Neuronal stem cell (in vitro differentiated cells): Measurements from ENCODE around the gene RNU1-2.
A peak's percentile ranks its signal among the peaks of the same experiment; 100 is the strongest.
"Not testable (repeated sequence)": the region's sequence is repeated elsewhere in the genome, so short reads cannot be mapped to it uniquely, and the experiment has no call there.

Experiments used
- DNase-seq: peaks from one replicate; pipeline ENCODE4 v3.0.0-alpha.2; 2013; ENCODE audit warnings: low spot score
- H2AFZ ChIP-seq: one replicate; pipeline ENCODE4 v1.6.1; 2013; ENCODE audit warnings: mild to moderate bottlenecking, low read length, inconsistent platforms
- H2AK5ac ChIP-seq: 2 replicates; pipeline ENCODE4 v1.6.1; 2013; ENCODE audit warnings: low read depth, mild to moderate bottlenecking, inconsistent platforms, low read length, moderate library complexity, mixed read lengths
- H2BK120ac ChIP-seq: 2 replicates; pipeline ENCODE4 v1.6.1; 2013; ENCODE audit warnings: low read depth, mild to moderate bottlenecking, inconsistent platforms, low read length, moderate library complexity, mixed read lengths
- H2BK12ac ChIP-seq: one replicate; pipeline ENCODE4 v1.6.1; 2013; ENCODE audit warnings: low read length, inconsistent platforms
- H2BK15ac ChIP-seq: 2 replicates; pipeline ENCODE4 v1.6.1; 2013; ENCODE audit warnings: mild to moderate bottlenecking, low read length, inconsistent platforms, mixed read lengths
- H2BK5ac ChIP-seq: one replicate; pipeline ENCODE4 v1.6.1; 2013; ENCODE audit warnings: inconsistent platforms, mild to moderate bottlenecking, low read length, moderate library complexity
- H3K14ac ChIP-seq: one replicate; pipeline ENCODE4 v1.6.1; 2013; ENCODE audit warnings: low read length, inconsistent platforms
- H3K18ac ChIP-seq: 2 replicates; pipeline ENCODE4 v1.6.1; 2013; ENCODE audit warnings: low read length, inconsistent platforms
- H3K23ac ChIP-seq: 2 replicates; pipeline ENCODE4 v1.6.1; 2013; ENCODE audit warnings: low read depth, mild to moderate bottlenecking, mixed read lengths, low read length, inconsistent platforms; ENCODE audit not compliant: poor library complexity
- H3K27ac ChIP-seq: replicated peaks from 3 replicates; pipeline ENCODE4 v1.5.1; 2013; ENCODE audit warnings: low read length, inconsistent platforms
- H3K27me3 ChIP-seq, 3 experiments: 2 replicates each; pipeline ENCODE4 v1.6.1; 2013; ENCODE audit warnings: low read length in 3 of 3, mild to moderate bottlenecking in 2 of 3, inconsistent platforms in 1 of 3, low read depth in 1 of 3, mixed read lengths in 1 of 3, moderate library complexity in 1 of 3; ENCODE audit not compliant: control insufficient read depth in 3 of 3, insufficient read depth in 3 of 3
- H3K36me3 ChIP-seq, 2 donors: replicated peaks in 1 of 2; 2 replicates each; pipeline ENCODE4 v1.6.1; 2013; ENCODE audit warnings: low read length in 2 of 2; ENCODE audit not compliant: control insufficient read depth in 2 of 2, insufficient read depth in 2 of 2
- H3K4ac ChIP-seq: 2 replicates; pipeline ENCODE4 v1.6.1; 2013; ENCODE audit warnings: inconsistent platforms, mild to moderate bottlenecking, low read length, moderate library complexity
- H3K4me1 ChIP-seq, 2 donors: 1 replicate in 1 of 2; 2 replicates in 1 of 2; pipeline ENCODE4 v1.6.1; 2013; ENCODE audit warnings: low read length in 2 of 2, low read depth in 1 of 2; ENCODE audit not compliant: control insufficient read depth in 2 of 2, insufficient read depth in 1 of 2
- H3K4me2 ChIP-seq: one replicate; pipeline ENCODE4 v1.6.1; 2013; ENCODE audit warnings: mild to moderate bottlenecking, low read length, inconsistent platforms; ENCODE audit not compliant: insufficient read depth, poor library complexity, severe bottlenecking
- H3K4me3 ChIP-seq, 2 donors: 2 replicates each; pipeline ENCODE4 v1.5.1; 2013; ENCODE audit warnings: low read length in 2 of 2, mild to moderate bottlenecking in 2 of 2, inconsistent platforms in 1 of 2, moderate library complexity in 1 of 2
- H3K79me1 ChIP-seq: one replicate; pipeline ENCODE4 v1.6.1; 2013; ENCODE audit warnings: low read depth, mild to moderate bottlenecking, inconsistent platforms, low read length, moderate library complexity
- H3K9ac ChIP-seq: one replicate; pipeline ENCODE4 v1.6.1; 2013; ENCODE audit warnings: mild to moderate bottlenecking, low read depth, low read length, inconsistent platforms; ENCODE audit not compliant: poor library complexity
- H3K9me3 ChIP-seq, 2 donors: replicated peaks in 1 of 2; 2 replicates each; pipeline versions ENCODE3 to v1.6.1; 2013; ENCODE audit warnings: low read length in 2 of 2, mild to moderate bottlenecking in 2 of 2, inconsistent platforms in 1 of 2, low read depth in 1 of 2, mixed read lengths in 1 of 2, moderate library complexity in 1 of 2; ENCODE audit not compliant: control insufficient read depth in 2 of 2, insufficient read depth in 1 of 2
- H4K8ac ChIP-seq: one replicate; pipeline ENCODE4 v1.6.1; 2013; ENCODE audit warnings: low read depth, mild to moderate bottlenecking, inconsistent platforms, low read length, moderate library complexity
- H4K91ac ChIP-seq: one replicate; pipeline ENCODE4 v1.6.1; 2013; ENCODE audit warnings: low read length, low read depth, mild to moderate bottlenecking, inconsistent platforms; ENCODE audit not compliant: poor library complexity
- WGBS, 2 donors: extraction: QIAGEN DNeasy Blood & Tissue Kit; methylation state at CpG; one replicate each; pipeline ENCODE4 v1.1.7; 2013; ENCODE audit warnings: missing lambda C conversion rate in 2 of 2, mixed read lengths in 1 of 2; ENCODE audit not compliant: insufficient read length in 2 of 2, insufficient replicate concordance in 1 of 2; ENCODE audit errors: extremely low coverage in 2 of 2; 5-methylcytosine and 5-hydroxymethylcytosine counted together

The RNU1-2 gene

DNA sequence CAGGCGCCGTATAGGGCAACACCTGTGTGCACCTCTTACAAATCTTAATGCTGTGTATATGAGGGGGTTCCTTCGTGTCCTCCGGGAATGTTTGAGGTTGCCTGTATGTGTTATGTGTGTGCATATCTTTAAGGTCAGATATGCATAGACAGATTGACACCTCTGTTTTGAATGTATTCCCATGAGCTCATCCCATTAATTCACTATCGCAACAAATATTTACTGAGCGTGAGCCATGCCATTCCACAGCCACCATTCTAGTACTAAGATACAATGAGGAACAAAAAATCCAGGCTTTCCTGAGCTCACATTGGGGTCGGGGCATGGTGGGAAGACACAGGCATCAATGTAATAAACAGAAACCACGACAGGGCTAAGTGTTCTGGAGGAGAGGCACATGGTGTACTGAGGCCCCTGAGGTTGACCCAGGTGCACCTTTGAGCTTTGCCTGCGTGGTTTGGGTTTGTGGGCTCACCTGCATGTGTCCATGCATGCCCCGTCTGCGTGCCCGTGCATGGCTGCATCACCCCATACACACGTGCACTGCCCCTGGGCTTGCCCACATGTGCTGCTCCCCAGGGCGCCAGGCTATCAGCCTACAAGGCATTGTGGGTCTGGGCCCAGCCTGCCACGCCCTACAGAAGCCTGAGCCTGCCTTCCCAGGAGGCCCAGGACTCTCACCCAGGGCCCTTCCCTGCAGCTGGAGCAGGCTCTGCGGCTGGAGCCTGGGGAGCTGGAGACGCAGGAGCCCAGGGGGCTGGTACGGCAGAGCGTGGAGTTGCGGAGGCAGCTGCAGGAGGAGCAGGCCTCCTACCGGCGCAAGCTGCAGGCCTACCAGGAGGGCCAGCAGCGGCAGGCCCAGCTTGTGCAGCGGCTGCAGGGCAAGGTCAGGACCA is 33.6 kb downstream of the RNU1-2 start:
- DNase-seq, H3K14ac ChIP-seq, H3K9me3 ChIP-seq, H2BK15ac ChIP-seq, H3K4me3 ChIP-seq, H4K91ac ChIP-seq, H2AFZ ChIP-seq, H2BK120ac ChIP-seq, H3K4ac ChIP-seq, H3K27me3 ChIP-seq, H3K4me2 ChIP-seq, H3K27ac ChIP-seq, H2BK12ac ChIP-seq, H2BK5ac ChIP-seq: not testable (repeated sequence)
- WGBS, 2 donors = no CpG with 5 or more reads among the region's 24 CpGs
- Histone ChIP-seq H2AK5ac (peak overlapping the region; percentile 70), H3K9ac (peak overlapping the region; percentile 60), H4K8ac (peak overlapping the region; percentile 43), H3K23ac (peak overlapping the region; percentile 43), H3K18ac (peak overlapping the region; percentile 57), H3K36me3 (peaks cover 20 to 29% of the 10 kb centered on the region in 2 donors), H3K4me1 (peaks cover 26 to 30% of the 10 kb centered on the region in 2 donors), H3K79me1 (peaks cover 25% of the 10 kb centered on the region)

- not testable (repeated sequence) for H3K18ac ChIP-seq, DNase-seq, H3K27me3 ChIP-seq, H4K91ac ChIP-seq, H3K9me3 ChIP-seq, H3K4me2 ChIP-seq, H2AK5ac ChIP-seq, H2AFZ ChIP-seq, H3K14ac ChIP-seq, H2BK120ac ChIP-seq, H3K23ac ChIP-seq, H2BK15ac ChIP-seq, H3K4ac ChIP-seq, H2BK12ac ChIP-seq, H3K27ac ChIP-seq, H3K4me3 ChIP-seq, H2BK5ac ChIP-seq, H3K9ac ChIP-seq
- Histone ChIP-seq H3K36me3 (peaks cover 23 to 37% of the 10 kb centered on the region in 2 donors), H3K79me1 (peaks cover 17% of the 10 kb centered on the region), H4K8ac (peak overlapping the region; percentile 43), H3K4me1 (peaks cover 18% of the 10 kb centered on the region in 2 donors)
- no CpG with 5 or more reads among the region's 18 CpGs for WGBS, 2 donors
These were observed 35.6 kb downstream of the RNU1-2 start for GRCh38 chr1:16931206-16931934.

DNA sequence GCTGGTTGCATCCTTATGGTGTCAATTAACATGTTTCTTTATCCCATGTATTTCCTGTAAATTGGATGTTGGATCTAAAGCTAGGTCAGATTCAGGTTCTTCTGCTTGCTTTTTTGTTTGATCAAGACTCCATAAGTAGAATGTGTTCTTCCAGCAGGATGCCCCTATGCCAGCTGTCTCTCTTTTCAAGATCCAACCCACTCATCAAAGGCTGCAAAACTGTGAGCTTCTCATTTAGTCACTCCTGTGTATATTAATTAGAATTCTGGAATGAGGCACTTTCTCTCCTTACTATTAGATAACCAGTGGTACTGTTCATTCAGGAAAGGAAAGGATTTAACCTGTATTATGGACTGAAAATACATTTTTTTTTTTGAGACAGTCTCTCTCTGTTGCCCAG is 38.2 kb downstream of the RNU1-2 start:
- not testable (repeated sequence) for H2BK120ac ChIP-seq, H3K9me3 ChIP-seq, H2AFZ ChIP-seq, H3K27me3 ChIP-seq, H2AK5ac ChIP-seq, H3K14ac ChIP-seq, H2BK5ac ChIP-seq, H3K4ac ChIP-seq, H2BK12ac ChIP-seq, H3K18ac ChIP-seq, H2BK15ac ChIP-seq, H4K91ac ChIP-seq, H3K4me2 ChIP-seq, H3K9ac ChIP-seq, H3K4me1 ChIP-seq, H3K23ac ChIP-seq, H3K27ac ChIP-seq, H4K8ac ChIP-seq, H3K4me3 ChIP-seq, DNase-seq, H3K79me1 ChIP-seq
- H3K36me3 ChIP-seq = peaks cover 38 to 51% of the 10 kb centered on the region in 2 donors

GRCh38 chr1:16936580-16936979 is 40.8 kb downstream of the RNU1-2 start:
- not testable (repeated sequence) for H2BK5ac ChIP-seq, DNase-seq, H3K23ac ChIP-seq, H3K14ac ChIP-seq, H3K4me1 ChIP-seq, H2AFZ ChIP-seq, H3K4ac ChIP-seq, H2BK15ac ChIP-seq, H3K9ac ChIP-seq, H3K79me1 ChIP-seq, H2BK12ac ChIP-seq, H4K8ac ChIP-seq, H3K4me2 ChIP-seq, H2AK5ac ChIP-seq, H3K27ac ChIP-seq, H2BK120ac ChIP-seq, H3K4me3 ChIP-seq, H4K91ac ChIP-seq, H3K27me3 ChIP-seq, H3K18ac ChIP-seq, H3K9me3 ChIP-seq
- no CpG with 5 or more reads among the region's 16 CpGs for WGBS, 2 donors
- H3K36me3 ChIP-seq = peaks cover 31 to 48% of the 10 kb centered on the region in 2 donors
